ENCODE results near the gene SYNJ2. TPM values are rescaled to one million over a fixed set of nuclear protein-coding genes. Genes with fewer than 3 reads are reported as not detected.

The SYNJ2 gene
- total and polyA plus RNA-seq, 2 donors (not counting 3 experiments of a cell fraction or from before 2014, with no cell fraction given): 35.1 to 78.2 TPM

GRCh38 chr6:158014505-158015187 is 33.0 kb downstream of the SYNJ2 start:
- H3K4me3 ChIP-seq (replicated peaks in 1 of 3; ENCODE audit: insufficient read depth in 1 of 3, low read depth in 1 of 3, low read length in 3 of 3): no peak overlapping the region
- H3K9me3 ChIP-seq (replicated peaks; ENCODE audit: control insufficient read depth, insufficient read depth, low read length): no peaks in the 10 kb centered on the region
- CTCF ChIA-PET: interaction anchor here (1.2 kb wide), 1 partner anchor 31 kb away, joined by 6 read pairs; no protein-coding TSS in a partner anchor
- H3K36me3 ChIP-seq (ENCODE audit: control insufficient read depth in 2 of 2, extremely low read depth in 1 of 2, insufficient read depth in 2 of 2, low read length in 2 of 2): peaks cover 0 to 1% of the 10 kb centered on the region in 2 experiments
- FAIRE-seq (peak; percentile 59), DNase-seq (ENCODE audit: low read depth, low spot score) (no peak)
- H3K27ac ChIP-seq (ENCODE audit: insufficient read depth, low read depth, low read length): no peak overlapping the region
- peaks cover 60% of the 10 kb centered on the region for H3K4me1 ChIP-seq (ENCODE audit: control insufficient read depth, extremely low read depth, insufficient read depth, low read length)
- no peak overlapping the region for H3K9ac ChIP-seq (replicated peaks; ENCODE audit: extremely low read depth, insufficient read depth, low read length)
- H3K4me2 ChIP-seq (ENCODE audit: insufficient read depth, low read length): no peak overlapping the region
- TF ChIP-seq FOS (IDR thresholded peaks at IDR 0.05; ENCODE audit: borderline replicate concordance, insufficient read depth, low read length): no peak
- TF ChIP-seq GATA2 (IDR thresholded peaks at IDR 0.05; ENCODE audit: insufficient read depth, insufficient read length, low read depth, low read length): no peak
- TF ChIP-seq EZH2 (IDR thresholded peaks at IDR 0.05; ENCODE audit: borderline replicate concordance, low read depth, low read length, severe bottlenecking): no peak
- no peak for TF ChIP-seq MYC (IDR thresholded peaks at IDR 0.05; ENCODE audit: low read depth, low read length)
- no peak for TF ChIP-seq POLR2A (IDR thresholded peaks at IDR 0.05; ENCODE audit: low read depth, low read length)
- no peak for TF ChIP-seq CTCF (IDR thresholded peaks at IDR 0.05; ENCODE audit: extremely low read depth in 1 of 2, insufficient read depth in 1 of 2, low read depth in 1 of 2, low read length in 2 of 2)
- TF ChIP-seq POLR2AphosphoS5 (IDR thresholded peaks at IDR 0.05; ENCODE audit: insufficient read depth, low read depth, low read length): no peak
- TF ChIP-seq MAX (IDR thresholded peaks at IDR 0.05; ENCODE audit: insufficient read depth, insufficient read length): no peak
- no peak for TF ChIP-seq JUN (IDR thresholded peaks at IDR 0.05; ENCODE audit: borderline replicate concordance, insufficient read depth, insufficient read length, low read depth)
- POLR2A ChIA-PET: no interaction called here
- dilution Hi-C loops (cut with MboI; ENCODE audit: extremely low pct_ligation_motif_present, low sequenced_read_pairs) (no loop called here), intact Hi-C loops (cut with micrococcal nuclease) (no loop called here)
- H4K20me1 ChIP-seq (replicated peaks; ENCODE audit: control insufficient read depth, extremely low read depth, insufficient read depth, low read length): no peaks in the 10 kb centered on the region
- H3K9me1 ChIP-seq (replicated peaks; ENCODE audit: control insufficient read depth, extremely low read depth, insufficient read depth, low read length): no peaks in the 10 kb centered on the region
- no peak overlapping the region for H2AFZ ChIP-seq (ENCODE audit: low read depth, low read length)
- no TSS peak for BruUV-seq (replicated peaks)
- H3K27me3 ChIP-seq (ENCODE audit: control insufficient read depth in 2 of 2, insufficient read depth in 2 of 2, low read length in 2 of 2): no peaks in the 10 kb centered on the region
- H3K79me2 ChIP-seq (ENCODE audit: control insufficient read depth, insufficient read depth, low read length): peaks cover 88% of the 10 kb centered on the region
